Measurements from ENCODE around the gene RAB6B. TPM values are rescaled to one million over a fixed set of nuclear protein-coding genes. Genes with fewer than 3 reads are reported as not detected.

Gene RAB6B
- total and polyA plus RNA-seq, 2 of the 4 experiments (the other 2 are of a cell fraction): 0.18 to 1.2 TPM

DNA sequence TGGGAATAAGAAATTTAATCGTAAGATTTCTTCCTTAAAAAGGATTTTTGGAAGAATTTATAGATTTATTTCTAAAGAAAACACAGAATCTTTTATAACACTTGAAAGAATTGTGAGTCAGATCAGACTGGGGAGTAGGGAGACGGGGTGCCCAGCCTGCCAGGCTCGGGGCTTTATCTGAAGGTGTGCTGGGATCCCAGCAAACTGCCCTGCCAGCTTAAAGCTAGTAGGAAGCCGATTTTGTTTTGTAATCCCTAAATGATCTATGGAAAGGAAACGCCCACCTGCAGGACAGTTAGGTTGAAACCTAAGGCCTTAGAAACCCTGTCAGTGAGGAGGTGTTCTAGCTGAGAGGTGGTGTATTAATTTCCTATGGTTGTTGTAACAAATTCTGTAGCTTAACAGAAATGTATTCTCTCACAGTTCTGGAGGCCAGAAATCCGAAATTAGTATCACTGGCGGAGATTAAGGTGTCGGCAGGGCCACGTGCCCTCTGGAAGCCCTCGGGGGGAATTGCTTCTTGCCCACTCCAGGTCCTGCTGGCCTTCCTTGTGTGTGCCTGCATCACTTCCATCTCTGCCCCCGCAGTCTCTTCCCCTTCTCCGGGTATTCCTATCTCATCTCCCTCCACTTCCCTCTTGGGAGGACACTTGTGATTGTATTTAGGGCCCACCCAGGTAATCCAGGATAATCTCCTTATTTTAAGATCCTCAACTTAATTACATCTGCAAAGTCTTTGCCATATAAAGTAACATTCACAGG is 19.3 kb upstream of the RAB6B start:
- Histone ChIP-seq H2BK120ac (ENCODE audit: low read depth, low read length) (no peak overlapping the region), H3K9ac (ENCODE audit: low read depth, low read length) (no peak overlapping the region), H3K56ac (ENCODE audit: extremely low read depth, insufficient read depth, low read length) (no peak overlapping the region), H2BK20ac (ENCODE audit: low read depth, low read length) (no peak overlapping the region), H4K20me1 (ENCODE audit: insufficient read depth, low read length) (no peaks in the 10 kb centered on the region), H3K23ac (ENCODE audit: low read depth, low read length) (no peak overlapping the region), H3K4me1 (ENCODE audit: control insufficient read depth, insufficient read depth, low read length) (no peaks in the 10 kb centered on the region), H4K5ac (ENCODE audit: low read depth, low read length) (no peak overlapping the region), H3K4me2 (ENCODE audit: low read depth, low read length) (no peak overlapping the region), H2AK9ac (replicated peaks; ENCODE audit: low read depth, low read length, poor library complexity) (no peak overlapping the region), H3K4ac (ENCODE audit: low read depth, low read length) (no peak overlapping the region), H3K27ac (ENCODE audit: insufficient read depth, low read length) (no peak overlapping the region), H2AK5ac (ENCODE audit: low read depth, low read length) (no peak overlapping the region), H3K4me3 (ENCODE audit: insufficient read depth, low read depth, low read length) (no peak overlapping the region), H3K14ac (replicated peaks; ENCODE audit: low read depth, low read length) (no peak overlapping the region), H3K36me3 (ENCODE audit: control insufficient read depth, insufficient read depth, low read length) (no peaks in the 10 kb centered on the region), H3K9me3 (ENCODE audit: control insufficient read depth, insufficient read depth, low read length) (no peaks in the 10 kb centered on the region), H2AFZ (replicated peaks; ENCODE audit: low read length, poor library complexity) (no peak overlapping the region), H3K79me1 (ENCODE audit: low read depth in 1 of 2, low read length in 2 of 2) (no peaks in the 10 kb centered on the region), H2BK5ac (ENCODE audit: low read depth, low read length, poor library complexity, severe bottlenecking) (no peak overlapping the region), H4K91ac (ENCODE audit: insufficient read depth, low read depth, low read length) (no peak overlapping the region), H2BK15ac (ENCODE audit: low read depth, low read length) (no peak overlapping the region), H3K27me3 (ENCODE audit: control insufficient read depth, insufficient read depth, low read length) (peaks cover 28% of the 10 kb centered on the region), H4K8ac (ENCODE audit: low read depth in 2 of 2, low read length in 2 of 2) (no peak overlapping the region), H3K9me1 (ENCODE audit: insufficient read depth, low read length) (no peaks in the 10 kb centered on the region), H3K18ac (ENCODE audit: low read depth, low read length) (no peak overlapping the region)
- ATAC-seq (ENCODE audit: low read depth) (no peak), DNase-seq (no peak)
- CTCF ChIA-PET: no interaction called here
- in situ Hi-C loops (cut with MboI; ENCODE audit: low sequenced_read_pairs) (no loop called here), dilution Hi-C loops (cut with HindIII; ENCODE audit: low sequenced_read_pairs, unreplicated experiment) (no loop called here), intact Hi-C loops (cut with micrococcal nuclease) (loop anchor here (10.0 kb wide), 1 partner anchor 470 kb away; no protein-coding TSS in a partner anchor)
- WGBS, 2 experiments (ENCODE audit: extremely low coverage in 2 of 2, insufficient read length in 1 of 2): no CpG with 5 or more reads among the region's 12 CpGs
- POLR2A ChIA-PET (ENCODE audit: unreplicated experiment): no interaction called here
- TF ChIP-seq BHLHE40 (IDR thresholded peaks at IDR 0.05; ENCODE audit: low read depth, low read length) (no peak), NFE2L2 (IDR thresholded peaks at IDR 0.05; ENCODE audit: low read depth, low read length) (no peak), SMC3 (IDR thresholded peaks at IDR 0.05; ENCODE audit: low read depth, low read length) (no peak), MXI1 (IDR thresholded peaks at IDR 0.05; ENCODE audit: borderline replicate concordance, low read depth, low read length) (no peak)
- no TSS peak for BruUV-seq (replicated peaks)
